DMS79 treated with DMSO at 0.1 percent for 48 hours (cell line): ENCODE measurements around the gene IQSEC1.
"Not testable (repeated sequence)": the region's sequence is repeated elsewhere in the genome, so short reads cannot be mapped to it uniquely, and the experiment has no call there.

Experiments
- DNase-seq: peaks from one replicate; lab custom pipeline; 2025; lab: John Stamatoyannopoulos, UW

The IQSEC1 gene

GRCh38 chr3:12869035-12869621, 204.1 kb downstream of the IQSEC1 start:
- no peak for DNase-seq

- peak; percentile 8 for DNase-seq
Observed at GRCh38 chr3:12868039-12869034, 204.9 kb downstream of the IQSEC1 start.

DNA sequence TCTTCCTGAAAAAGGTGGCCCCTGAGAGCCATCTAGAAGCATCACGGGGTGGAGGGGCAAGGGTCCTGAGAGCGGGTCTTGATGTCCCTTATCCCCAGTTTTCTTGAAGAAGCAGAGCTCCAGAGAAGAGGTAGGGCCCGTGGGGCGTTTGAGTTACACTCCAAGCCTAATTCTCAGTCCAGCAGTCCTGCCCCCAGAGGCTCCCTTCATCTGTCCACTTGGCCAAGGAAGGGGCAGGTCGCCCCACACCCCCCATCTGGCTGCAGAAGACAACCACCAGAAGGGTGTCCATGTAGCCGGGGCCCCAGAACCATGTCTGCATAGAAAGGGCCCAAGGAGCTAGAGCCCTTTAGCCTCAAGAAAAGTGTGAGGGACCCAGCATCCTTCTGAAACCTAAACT, 206.4 kb downstream of the IQSEC1 start:
- DNase-seq: no peak

- DNase-seq: no peak
Observed at GRCh38 chr3:12865271-12865670, 208.0 kb downstream of the IQSEC1 start.

- DNase-seq: no peak
Observed at GRCh38 chr3:12862387-12862786, 210.8 kb downstream of the IQSEC1 start.

DNA sequence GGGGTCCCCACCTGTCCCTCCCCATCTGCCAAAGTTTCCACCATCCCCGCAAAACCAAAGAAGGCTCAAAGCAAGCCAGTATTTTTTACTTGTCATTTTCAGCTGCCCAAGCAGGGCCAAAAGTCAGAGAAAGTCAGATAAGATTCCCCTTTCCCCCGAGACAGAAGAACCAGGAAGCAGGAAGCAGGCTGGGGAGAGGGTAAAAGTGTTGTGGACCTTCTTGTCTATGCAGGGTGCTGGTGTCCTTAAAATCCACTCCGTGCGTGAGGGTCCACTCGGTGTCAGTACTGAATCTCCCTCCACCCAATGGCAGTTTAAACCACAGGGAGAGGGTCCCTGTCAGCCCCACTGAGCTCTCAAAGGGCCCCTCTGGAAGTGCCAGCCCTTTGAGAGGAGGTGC, 211.6 kb downstream of the IQSEC1 start:
- no peak for DNase-seq

- no peak for DNase-seq
Observed at GRCh38 chr3:12859840-12860239, 213.4 kb downstream of the IQSEC1 start.

- no peak for DNase-seq
Observed at GRCh38 chr3:12856626-12857025, 216.6 kb downstream of the IQSEC1 start.

DNA sequence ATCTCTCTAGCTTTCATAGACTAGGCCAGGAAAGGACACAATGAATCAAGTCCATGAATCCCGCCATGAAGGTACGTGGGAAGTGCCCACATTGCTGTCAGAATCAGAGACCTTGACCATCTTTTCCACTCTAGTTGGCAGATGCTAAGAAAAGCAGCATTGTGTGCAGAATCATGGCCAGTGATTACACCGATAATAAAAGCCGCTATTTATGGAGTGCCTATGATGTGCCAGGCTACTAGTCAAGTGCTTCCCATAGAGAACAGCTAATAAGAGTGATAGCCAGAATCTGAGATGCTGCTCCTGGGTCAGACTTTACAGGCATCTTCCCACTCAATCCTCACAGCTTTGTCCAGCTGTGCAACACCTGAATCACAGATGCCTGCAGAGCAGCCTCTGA, 218.7 kb downstream of the IQSEC1 start:
- DNase-seq: peak; percentile 1

DNA sequence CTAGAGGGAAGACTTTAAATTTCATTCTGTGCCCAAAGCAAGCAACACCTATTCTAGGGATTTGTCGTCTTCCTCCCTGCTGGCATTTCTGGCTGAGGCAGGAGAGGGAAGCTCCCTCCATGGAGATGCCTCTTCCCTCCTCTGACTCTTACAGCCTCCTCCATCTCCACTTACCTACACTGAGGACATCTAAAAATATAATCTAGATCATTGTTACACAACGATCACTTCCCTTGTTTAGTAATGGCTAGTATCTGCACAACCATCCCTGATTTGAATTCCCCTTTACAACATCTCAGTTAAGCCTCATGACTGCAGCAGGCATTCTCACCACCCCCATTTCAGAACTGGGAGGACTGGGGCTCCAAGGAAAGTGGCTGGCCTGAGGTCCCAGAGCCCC, 219.4 kb downstream of the IQSEC1 start:
- not testable (repeated sequence) for DNase-seq

- no peak for DNase-seq
Observed at GRCh38 chr3:12852201-12852600, 221.0 kb downstream of the IQSEC1 start.
